Measurements from ENCODE around the gene CNPPD1.

CNPPD1 gene

DNA sequence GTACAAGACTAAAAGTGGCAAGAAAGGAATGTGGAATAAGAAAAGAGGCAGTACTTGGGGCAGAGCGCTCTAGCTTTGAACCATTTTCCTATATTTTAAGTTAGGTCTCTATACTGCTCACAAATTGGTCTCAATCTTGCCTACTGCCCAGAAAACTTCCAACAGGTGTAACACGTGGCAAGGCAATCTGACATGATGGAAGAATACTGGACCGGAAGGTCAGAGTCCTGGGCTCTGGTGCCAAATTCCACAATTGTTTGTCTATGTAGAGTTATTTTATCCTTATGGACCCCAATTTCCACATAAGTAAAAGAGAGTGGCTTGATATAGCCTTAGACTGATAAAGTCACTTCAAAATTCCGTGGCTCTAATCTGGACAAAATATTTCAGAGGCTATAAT, 45.0 kb downstream of the CNPPD1 start:
- no peaks in the 10 kb centered on the region for H3K36me3 ChIP-seq (replicated peaks; ENCODE audit: low read depth, low read length)
- no peak overlapping the region for H3K27ac ChIP-seq (ENCODE audit: low read length)
- H2AFZ ChIP-seq (ENCODE audit: low read depth, low read length) = no peak overlapping the region
- no peaks in the 10 kb centered on the region for H3K27me3 ChIP-seq (ENCODE audit: low read depth, low read length)
- no peak overlapping the region for H3K9ac ChIP-seq (ENCODE audit: low read length)
- no peaks in the 10 kb centered on the region for H3K9me3 ChIP-seq (ENCODE audit: insufficient read depth, low read length)
- H3K4me1 ChIP-seq (ENCODE audit: low read length) = no peaks in the 10 kb centered on the region
- H3K4me2 ChIP-seq (ENCODE audit: low read length) = no peak overlapping the region
- TF ChIP-seq, protein P1, sequence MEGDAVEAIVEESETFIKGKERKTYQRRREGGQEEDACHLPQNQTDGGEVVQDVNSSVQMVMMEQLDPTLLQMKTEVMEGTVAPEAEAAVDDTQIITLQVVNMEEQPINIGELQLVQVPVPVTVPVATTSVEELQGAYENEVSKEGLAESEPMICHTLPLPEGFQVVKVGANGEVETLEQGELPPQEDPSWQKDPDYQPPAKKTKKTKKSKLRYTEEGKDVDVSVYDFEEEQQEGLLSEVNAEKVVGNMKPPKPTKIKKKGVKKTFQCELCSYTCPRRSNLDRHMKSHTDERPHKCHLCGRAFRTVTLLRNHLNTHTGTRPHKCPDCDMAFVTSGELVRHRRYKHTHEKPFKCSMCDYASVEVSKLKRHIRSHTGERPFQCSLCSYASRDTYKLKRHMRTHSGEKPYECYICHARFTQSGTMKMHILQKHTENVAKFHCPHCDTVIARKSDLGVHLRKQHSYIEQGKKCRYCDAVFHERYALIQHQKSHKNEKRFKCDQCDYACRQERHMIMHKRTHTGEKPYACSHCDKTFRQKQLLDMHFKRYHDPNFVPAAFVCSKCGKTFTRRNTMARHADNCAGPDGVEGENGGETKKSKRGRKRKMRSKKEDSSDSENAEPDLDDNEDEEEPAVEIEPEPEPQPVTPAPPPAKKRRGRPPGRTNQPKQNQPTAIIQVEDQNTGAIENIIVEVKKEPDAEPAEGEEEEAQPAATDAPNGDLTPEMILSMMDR (IDR thresholded peaks at IDR 0.05; ENCODE audit: low read depth, low read length) = no peak
- no peak for TF ChIP-seq EZH2phosphoT487 (IDR thresholded peaks at IDR 0.05; ENCODE audit: low read depth)
- H3K4me3 ChIP-seq (ENCODE audit: low read length) = no peak overlapping the region
- no peaks in the 10 kb centered on the region for H3K79me2 ChIP-seq (ENCODE audit: low read length)
- no peaks in the 10 kb centered on the region for H4K20me1 ChIP-seq (ENCODE audit: insufficient read depth, low read length)

DNA sequence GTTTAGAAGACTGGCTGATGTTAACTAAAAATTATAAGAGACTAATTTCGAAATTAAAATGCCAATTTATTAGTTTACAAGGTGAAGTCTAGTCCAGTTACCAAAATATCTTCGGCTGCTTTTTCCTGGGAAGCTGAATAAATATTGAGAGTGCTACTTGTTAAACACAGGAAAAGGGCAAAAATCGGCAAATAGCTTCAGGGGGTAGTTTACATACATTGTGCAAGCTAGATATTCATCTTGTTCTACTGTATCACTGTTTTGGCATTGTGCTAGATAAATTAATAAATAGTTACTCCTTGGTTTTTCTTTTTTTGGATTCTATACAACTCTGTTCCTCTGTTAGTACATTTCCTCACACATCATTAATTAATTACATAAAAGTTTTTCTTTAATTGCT, 45.4 kb downstream of the CNPPD1 start:
- Histone ChIP-seq H3K4me3 (ENCODE audit: low read length) (no peak overlapping the region), H3K4me1 (ENCODE audit: low read length) (no peaks in the 10 kb centered on the region), H3K27me3 (ENCODE audit: low read depth, low read length) (no peaks in the 10 kb centered on the region), H3K9ac (ENCODE audit: low read length) (no peak overlapping the region), H3K4me2 (ENCODE audit: low read length) (no peak overlapping the region), H3K79me2 (ENCODE audit: low read length) (no peaks in the 10 kb centered on the region), H4K20me1 (ENCODE audit: insufficient read depth, low read length) (no peaks in the 10 kb centered on the region), H2AFZ (ENCODE audit: low read depth, low read length) (no peak overlapping the region), H3K9me3 (ENCODE audit: insufficient read depth, low read length) (no peaks in the 10 kb centered on the region), H3K27ac (ENCODE audit: low read length) (no peak overlapping the region), H3K36me3 (replicated peaks; ENCODE audit: low read depth, low read length) (no peaks in the 10 kb centered on the region)
- TF ChIP-seq, protein P1 (IDR thresholded peaks at IDR 0.05; ENCODE audit: low read depth, low read length) = no peak
- no peak for TF ChIP-seq EZH2phosphoT487 (IDR thresholded peaks at IDR 0.05; ENCODE audit: low read depth)

DNA sequence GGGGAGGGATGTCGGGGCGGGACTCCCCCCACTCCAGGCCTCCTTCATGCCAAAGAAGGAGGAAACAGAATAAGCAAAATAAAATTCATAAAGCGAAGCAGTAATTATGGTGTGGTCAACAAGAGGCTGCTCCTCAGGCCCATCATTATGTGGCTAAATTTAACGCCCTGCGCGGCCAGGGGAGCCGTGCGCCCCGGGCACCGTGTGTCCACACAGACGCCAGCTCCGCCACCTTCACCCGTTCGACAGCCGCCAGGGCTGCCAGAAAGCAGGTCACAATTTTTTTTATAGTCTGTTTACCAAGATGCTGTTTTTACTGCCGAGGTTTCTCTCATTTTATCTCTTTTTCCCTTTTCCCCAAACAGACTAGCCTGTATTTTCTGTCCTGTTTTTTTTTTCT, 47.1 kb downstream of the CNPPD1 start:
- no peak overlapping the region for H3K4me2 ChIP-seq (ENCODE audit: low read length)
- no peaks in the 10 kb centered on the region for H3K9me3 ChIP-seq (ENCODE audit: insufficient read depth, low read length)
- H3K4me3 ChIP-seq (ENCODE audit: low read length) = no peak overlapping the region
- no peak overlapping the region for H2AFZ ChIP-seq (ENCODE audit: low read depth, low read length)
- no peaks in the 10 kb centered on the region for H4K20me1 ChIP-seq (ENCODE audit: insufficient read depth, low read length)
- H3K79me2 ChIP-seq (ENCODE audit: low read length) = no peaks in the 10 kb centered on the region
- TF ChIP-seq EZH2phosphoT487 (IDR thresholded peaks at IDR 0.05; ENCODE audit: low read depth) = no peak
- TF ChIP-seq, protein P1 (IDR thresholded peaks at IDR 0.05; ENCODE audit: low read depth, low read length) = no peak
- H3K36me3 ChIP-seq (replicated peaks; ENCODE audit: low read depth, low read length) = no peaks in the 10 kb centered on the region
- no peak overlapping the region for H3K9ac ChIP-seq (ENCODE audit: low read length)
- no peak overlapping the region for H3K27ac ChIP-seq (ENCODE audit: low read length)
- H3K4me1 ChIP-seq (ENCODE audit: low read length) = no peaks in the 10 kb centered on the region
- H3K27me3 ChIP-seq (ENCODE audit: low read depth, low read length) = no peaks in the 10 kb centered on the region

DNA sequence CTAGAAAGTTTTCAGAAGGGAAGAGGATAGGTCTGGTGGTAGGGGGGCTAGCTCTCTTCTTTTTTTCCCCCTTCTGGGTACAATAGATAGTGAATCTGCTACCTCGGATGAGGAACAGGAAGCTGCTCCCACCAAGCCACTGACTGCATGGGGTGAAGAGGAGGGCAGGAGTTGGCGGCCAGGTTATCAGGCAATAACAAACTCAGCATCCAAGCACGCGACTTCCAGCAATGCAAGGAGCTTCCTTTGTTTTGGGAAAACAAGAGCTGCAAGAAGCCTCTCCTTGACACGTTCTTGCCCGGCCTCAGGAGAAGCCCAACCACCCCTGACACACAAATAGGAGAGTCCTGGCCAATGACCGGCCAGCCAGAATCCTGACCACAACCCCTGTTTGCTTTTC, 48.3 kb downstream of the CNPPD1 start:
- Histone ChIP-seq H2AFZ (ENCODE audit: low read depth, low read length) (no peak overlapping the region), H3K36me3 (replicated peaks; ENCODE audit: low read depth, low read length) (no peaks in the 10 kb centered on the region), H3K79me2 (ENCODE audit: low read length) (no peaks in the 10 kb centered on the region), H3K9ac (ENCODE audit: low read length) (no peak overlapping the region), H3K4me2 (ENCODE audit: low read length) (no peak overlapping the region), H3K9me3 (ENCODE audit: insufficient read depth, low read length) (no peaks in the 10 kb centered on the region), H3K4me1 (ENCODE audit: low read length) (no peaks in the 10 kb centered on the region), H4K20me1 (ENCODE audit: insufficient read depth, low read length) (no peaks in the 10 kb centered on the region), H3K27ac (ENCODE audit: low read length) (no peak overlapping the region), H3K4me3 (ENCODE audit: low read length) (no peak overlapping the region), H3K27me3 (ENCODE audit: low read depth, low read length) (no peaks in the 10 kb centered on the region)
- TF ChIP-seq EZH2phosphoT487 (IDR thresholded peaks at IDR 0.05; ENCODE audit: low read depth) = no peak
- TF ChIP-seq, protein P1 (IDR thresholded peaks at IDR 0.05; ENCODE audit: low read depth, low read length) = no peak
